IMR-90 (cell line): ENCODE results near the gene PYGB. TPM values are rescaled to one million over a fixed set of nuclear protein-coding genes. Genes with fewer than 3 reads are reported as not detected.

Experiments
- ATAC-seq: fragments of 200-7000 bp; cut with Tn5 transposase; 2 replicates; pipeline ENCODE4 v1.9.1; 2020; ENCODE audit warnings: low read depth, mild to moderate bottlenecking, moderate library complexity
- BruUV-seq: library from RNA; stranded (reverse); fragments of 400-500 nt; replicated peaks from 2 replicates; lab custom pipeline; 2021; lab: Mats Ljungman, UMichigan
- CTCF ChIA-PET: fragments of 300-600 bp; formaldehyde crosslinking; extraction: SDS; loops from one replicate; lab custom pipeline; 2021; ENCODE audit warnings: antibody characterized with exemption; lab: Yijun Ruan, JAX
- POLR2A ChIA-PET: fragments of 300-600 bp; sonication (Branson Sonifier 250); formaldehyde crosslinking; loops from one replicate; lab custom pipeline; 2022; ENCODE audit warnings: antibody characterized with exemption; ENCODE audit not compliant: unreplicated experiment; lab: Charles Lee
- DNase-seq: peaks from one replicate; pipeline ENCODE4 v3.0.0; 2013
- H2AFZ ChIP-seq: replicated peaks from 2 replicates; pipeline ENCODE3; 2013; ENCODE audit warnings: low read length, mild to moderate bottlenecking; ENCODE audit not compliant: poor library complexity
- H2AK5ac ChIP-seq: 2 replicates; pipeline ENCODE4 v1.6.1; 2013; ENCODE audit warnings: low read depth, low read length, inconsistent platforms
- H2AK9ac ChIP-seq: replicated peaks from 2 replicates; pipeline ENCODE3; 2013; ENCODE audit warnings: mild to moderate bottlenecking, low read depth, low read length, moderate library complexity; ENCODE audit not compliant: poor library complexity
- H2BK120ac ChIP-seq: 2 replicates; pipeline ENCODE4 v1.6.1; 2013; ENCODE audit warnings: low read depth, low read length, inconsistent platforms
- H2BK15ac ChIP-seq: 3 replicates; pipeline ENCODE4 v1.6.1; 2013; ENCODE audit warnings: low read depth, low read length, inconsistent platforms
- H2BK20ac ChIP-seq: 2 replicates; pipeline ENCODE4 v1.6.1; 2013; ENCODE audit warnings: low read depth, mild to moderate bottlenecking, inconsistent platforms, low read length, moderate library complexity
- H2BK5ac ChIP-seq: 2 replicates; pipeline ENCODE4 v1.6.1; 2013; ENCODE audit warnings: mild to moderate bottlenecking, low read depth, low read length, inconsistent platforms; ENCODE audit not compliant: poor library complexity, severe bottlenecking
- H3K14ac ChIP-seq: replicated peaks from 2 replicates; pipeline ENCODE4 v1.6.1; 2013; ENCODE audit warnings: low read depth, low read length, inconsistent platforms
- H3K18ac ChIP-seq: 2 replicates; pipeline ENCODE4 v1.6.1; 2013; ENCODE audit warnings: low read depth, low read length, control low read depth
- H3K23ac ChIP-seq: 2 replicates; pipeline ENCODE4 v1.6.1; 2013; ENCODE audit warnings: low read depth, low read length, inconsistent platforms
- H3K27ac ChIP-seq: 2 replicates; pipeline ENCODE4 v1.5.1; 2013; ENCODE audit warnings: mild to moderate bottlenecking, control low read depth, low read length; ENCODE audit not compliant: insufficient read depth
- H3K27me3 ChIP-seq: 2 replicates; pipeline ENCODE4 v1.6.1; 2013; ENCODE audit warnings: low read length; ENCODE audit not compliant: control insufficient read depth, insufficient read depth
- H3K36me3 ChIP-seq: 2 replicates; pipeline ENCODE4 v1.6.1; 2013; ENCODE audit warnings: low read length, mixed read lengths; ENCODE audit not compliant: control insufficient read depth, insufficient read depth
- H3K4ac ChIP-seq: 2 replicates; pipeline ENCODE4 v1.6.1; 2013; ENCODE audit warnings: low read depth, low read length, inconsistent platforms
- H3K4me1 ChIP-seq: 2 replicates; pipeline ENCODE4 v1.6.1; 2013; ENCODE audit warnings: low read length, mixed read lengths; ENCODE audit not compliant: control insufficient read depth, insufficient read depth
- H3K4me2 ChIP-seq: 2 replicates; pipeline ENCODE4 v1.6.1; 2013; ENCODE audit warnings: low read depth, mild to moderate bottlenecking, control low read depth, low read length, moderate library complexity
- H3K4me3 ChIP-seq: 2 replicates; pipeline ENCODE4 v1.5.1; 2013; ENCODE audit warnings: low read depth, mild to moderate bottlenecking, control low read depth, low read length, moderate library complexity; ENCODE audit not compliant: insufficient read depth
- H3K56ac ChIP-seq: 2 replicates; pipeline ENCODE4 v1.6.1; 2013; ENCODE audit warnings: low read length, inconsistent platforms; ENCODE audit not compliant: insufficient read depth; ENCODE audit errors: extremely low read depth
- H3K79me1 ChIP-seq, 2 experiments: 2 replicates each; pipeline ENCODE4 v1.6.1; 2013; ENCODE audit warnings: low read length in 2 of 2, inconsistent platforms in 1 of 2, low read depth in 1 of 2
- H3K9ac ChIP-seq: 2 replicates; pipeline ENCODE4 v1.6.1; 2013; ENCODE audit warnings: low read depth, low read length, control low read depth
- H3K9me1 ChIP-seq: 2 replicates; pipeline ENCODE4 v1.6.1; 2013; ENCODE audit warnings: low read length, inconsistent platforms; ENCODE audit not compliant: insufficient read depth
- H3K9me3 ChIP-seq: 2 replicates; pipeline ENCODE4 v1.6.1; 2013; ENCODE audit warnings: low read length; ENCODE audit not compliant: control insufficient read depth, insufficient read depth
- H4K20me1 ChIP-seq: 2 replicates; pipeline ENCODE4 v1.6.1; 2013; ENCODE audit warnings: low read length, inconsistent platforms; ENCODE audit not compliant: insufficient read depth
- H4K5ac ChIP-seq: 2 replicates; pipeline ENCODE4 v1.6.1; 2013; ENCODE audit warnings: mild to moderate bottlenecking, low read depth, low read length, control low read depth
- H4K8ac ChIP-seq, 2 experiments: 2 replicates each; pipeline ENCODE4 v1.6.1; 2013; ENCODE audit warnings: low read depth in 2 of 2, low read length in 2 of 2, control low read depth in 1 of 2, inconsistent platforms in 1 of 2
- H4K91ac ChIP-seq: 2 replicates; pipeline ENCODE4 v1.6.1; 2013; ENCODE audit warnings: low read depth, low read length, inconsistent platforms; ENCODE audit not compliant: insufficient read depth
- BHLHE40 ChIP-seq: fragments of 150-350 bp; IDR thresholded peaks from 2 replicates; pipeline ENCODE4 v1.6.1; 2016; ENCODE audit warnings: mild to moderate bottlenecking, low read depth, low read length
- CEBPB ChIP-seq: IDR thresholded peaks from 2 replicates; pipeline ENCODE4 v1.6.1; 2012; ENCODE audit warnings: low read depth, low read length, improper control_type of control experiment
- CHD1 ChIP-seq: IDR thresholded peaks from 2 replicates; pipeline ENCODE4 v1.6.1; 2012; ENCODE audit warnings: low read depth, low read length, improper control_type of control experiment
- FOS ChIP-seq: fragments of 150-350 bp; IDR thresholded peaks from 2 replicates; pipeline ENCODE4 v1.6.1; 2016; ENCODE audit warnings: low read depth, low read length
- MAFK ChIP-seq: IDR thresholded peaks from 2 replicates; pipeline ENCODE4 v1.6.1; 2012; ENCODE audit warnings: low read depth, low read length, improper control_type of control experiment
- MAZ ChIP-seq: IDR thresholded peaks from 2 replicates; pipeline ENCODE4 v1.6.1; 2012; ENCODE audit warnings: low read depth, mild to moderate bottlenecking, low read length, improper control_type of control experiment, moderate library complexity, borderline replicate concordance
- MXI1 ChIP-seq: IDR thresholded peaks from 2 replicates; pipeline ENCODE4 v1.6.1; 2012; ENCODE audit warnings: low read depth, mild to moderate bottlenecking, low read length, moderate library complexity, borderline replicate concordance
- NFE2L2 ChIP-seq: fragments of 150-350 bp; IDR thresholded peaks from 2 replicates; pipeline ENCODE4 v1.6.1; 2016; ENCODE audit warnings: low read depth, mild to moderate bottlenecking, low read length
- POLR2A ChIP-seq: IDR thresholded peaks from 2 replicates; pipeline ENCODE4 v1.6.1; 2012; ENCODE audit warnings: mild to moderate bottlenecking, low read depth, low read length
- RAD21 ChIP-seq: IDR thresholded peaks from 2 replicates; pipeline ENCODE4 v1.6.1; 2012; ENCODE audit warnings: low read length, improper control_type of control experiment
- RCOR1 ChIP-seq: IDR thresholded peaks from 2 replicates; pipeline ENCODE4 v1.6.1; 2012; ENCODE audit warnings: mild to moderate bottlenecking, low read length, improper control_type of control experiment; ENCODE audit not compliant: insufficient replicate concordance
- SMC3 ChIP-seq: fragments of 150-350 bp; IDR thresholded peaks from 2 replicates; pipeline ENCODE4 v1.6.1; 2016; ENCODE audit warnings: low read depth, mild to moderate bottlenecking, antibody characterized with exemption, low read length, moderate library complexity
- WGBS, 2 experiments: methylation state at CpG; one replicate each; pipeline versions ENCODE4 v1.1.5 to v1.1.7; 2013; ENCODE audit warnings: missing lambda C conversion rate in 2 of 2; ENCODE audit not compliant: insufficient read length in 1 of 2; ENCODE audit errors: extremely low coverage in 2 of 2; 5-methylcytosine and 5-hydroxymethylcytosine counted together
- dilution Hi-C: fragments of 300-500 bp; cut with HindIII; formaldehyde crosslinking; loops from one replicate; pipeline ENCODE4 v1.14.3; 2018; ENCODE audit warnings: low sequenced_read_pairs; ENCODE audit not compliant: unreplicated experiment
- in situ Hi-C: fragments of 300-500 bp; cut with MboI; formaldehyde crosslinking; loops from 3 replicates; pipeline ENCODE4 v1.14.3; 2019; ENCODE audit warnings: low sequenced_read_pairs, inconsistent platforms, mixed read lengths
- intact Hi-C: fragments of 100-400 bp; cut with micrococcal nuclease; formaldehyde crosslinking; loops from 2 replicates; pipeline ENCODE4 v1.10.0; 2022
- polyA plus RNA-seq, 3 experiments: library from polyadenylated mRNA; depleted of rRNA; stranded (reverse); fragments of >200 nt; gene quantifications; 2 replicates each; pipeline ENCODE4 v1.2.3, GENCODE V29; 2012; ENCODE audit warnings: low replicate concordance in 1 of 3
- total RNA-seq: library from RNA; depleted of rRNA; stranded (reverse); fragments of >200 nt; gene quantifications from 2 replicates; pipeline ENCODE4 v1.2.3, GENCODE V29; 2012
- TF ChIP-seq, protein P1 (sequence below): fragments of 150-350 bp; IDR thresholded peaks from 2 replicates; pipeline ENCODE4 v1.6.1; 2017; ENCODE audit warnings: mild to moderate bottlenecking, antibody characterized with exemption, low read length, low read depth
- TF ChIP-seq, protein P2 (sequence below): conservative IDR thresholded peaks from 2 replicates; pipeline ENCODE4 v1.5.1; 2012; ENCODE audit warnings: mild to moderate bottlenecking, low read depth, low read length, improper control_type of control experiment
- TF ChIP-seq, protein P3 (sequence below): fragments of 150-350 bp; IDR thresholded peaks from 2 replicates; pipeline ENCODE4 v1.6.1; 2016; ENCODE audit warnings: low read depth, mild to moderate bottlenecking, low read length, moderate library complexity, borderline replicate concordance

Gene PYGB
- total and polyA plus RNA-seq, 2 of the 4 experiments (the other 2 are of a cell fraction), result 72.4 to 83.1 TPM

DNA sequence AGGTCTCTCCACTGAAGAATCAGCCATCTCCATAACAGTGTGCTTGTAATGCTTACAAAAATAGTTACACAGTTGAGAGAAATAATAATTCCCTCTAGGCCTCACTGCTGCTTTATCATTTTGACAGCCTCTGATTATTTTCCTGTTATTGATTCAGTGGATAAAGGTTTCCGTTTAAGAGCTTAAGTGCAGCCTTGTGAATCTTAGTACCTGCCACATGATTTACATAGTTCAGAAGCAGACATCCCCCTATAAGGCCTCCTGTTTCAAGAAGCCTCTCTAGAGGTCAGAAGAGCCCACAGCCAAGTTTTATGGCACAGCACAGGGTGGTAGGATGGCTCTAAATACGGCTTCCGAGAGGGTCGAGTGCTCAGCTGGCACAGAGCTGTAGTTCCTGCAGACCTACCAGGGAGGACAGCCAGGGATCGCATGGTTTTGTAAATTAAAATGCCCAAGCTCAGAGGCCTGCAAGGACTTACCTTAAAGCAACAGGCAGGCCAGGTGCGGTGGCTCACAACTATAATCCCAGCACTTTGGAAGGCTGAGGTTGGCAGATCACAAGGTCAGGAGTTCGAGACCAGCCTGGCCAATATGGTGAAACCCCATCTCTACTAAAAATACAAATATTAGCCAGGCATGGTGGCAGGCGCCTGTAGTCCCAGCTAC is 17.6 kb upstream of the PYGB start:
- dilution Hi-C loops (no loop called here), intact Hi-C loops (no loop called here), in situ Hi-C loops (loop anchor here (5.0 kb wide), 1 partner anchor 33 kb away; the partner anchor contains the start of gene ENTPD6)
- H4K5ac ChIP-seq, result no peak overlapping the region
- H2BK15ac ChIP-seq, result no peak overlapping the region
- 0 out of 2 replicates have a peak overlapping the region, but pooled peaks have one; percentile 4 for H2AK5ac ChIP-seq
- H3K9me1 ChIP-seq, result peaks cover 6% of the 10 kb centered on the region; the same call in 1 of the 2 replicates
- no peak overlapping the region for H3K4me3 ChIP-seq
- H3K56ac ChIP-seq, result no peak overlapping the region
- ATAC-seq (no peak), DNase-seq (no peak)
- TF ChIP-seq CHD1, result no peak
- no peak for TF ChIP-seq MXI1
- no peak for TF ChIP-seq NFE2L2
- TF ChIP-seq, protein P1, sequence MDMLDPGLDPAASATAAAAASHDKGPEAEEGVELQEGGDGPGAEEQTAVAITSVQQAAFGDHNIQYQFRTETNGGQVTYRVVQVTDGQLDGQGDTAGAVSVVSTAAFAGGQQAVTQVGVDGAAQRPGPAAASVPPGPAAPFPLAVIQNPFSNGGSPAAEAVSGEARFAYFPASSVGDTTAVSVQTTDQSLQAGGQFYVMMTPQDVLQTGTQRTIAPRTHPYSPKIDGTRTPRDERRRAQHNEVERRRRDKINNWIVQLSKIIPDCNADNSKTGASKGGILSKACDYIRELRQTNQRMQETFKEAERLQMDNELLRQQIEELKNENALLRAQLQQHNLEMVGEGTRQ, result no peak
- TF ChIP-seq, protein P2, sequence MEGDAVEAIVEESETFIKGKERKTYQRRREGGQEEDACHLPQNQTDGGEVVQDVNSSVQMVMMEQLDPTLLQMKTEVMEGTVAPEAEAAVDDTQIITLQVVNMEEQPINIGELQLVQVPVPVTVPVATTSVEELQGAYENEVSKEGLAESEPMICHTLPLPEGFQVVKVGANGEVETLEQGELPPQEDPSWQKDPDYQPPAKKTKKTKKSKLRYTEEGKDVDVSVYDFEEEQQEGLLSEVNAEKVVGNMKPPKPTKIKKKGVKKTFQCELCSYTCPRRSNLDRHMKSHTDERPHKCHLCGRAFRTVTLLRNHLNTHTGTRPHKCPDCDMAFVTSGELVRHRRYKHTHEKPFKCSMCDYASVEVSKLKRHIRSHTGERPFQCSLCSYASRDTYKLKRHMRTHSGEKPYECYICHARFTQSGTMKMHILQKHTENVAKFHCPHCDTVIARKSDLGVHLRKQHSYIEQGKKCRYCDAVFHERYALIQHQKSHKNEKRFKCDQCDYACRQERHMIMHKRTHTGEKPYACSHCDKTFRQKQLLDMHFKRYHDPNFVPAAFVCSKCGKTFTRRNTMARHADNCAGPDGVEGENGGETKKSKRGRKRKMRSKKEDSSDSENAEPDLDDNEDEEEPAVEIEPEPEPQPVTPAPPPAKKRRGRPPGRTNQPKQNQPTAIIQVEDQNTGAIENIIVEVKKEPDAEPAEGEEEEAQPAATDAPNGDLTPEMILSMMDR, result no peak
- TF ChIP-seq BHLHE40, result no peak
- TF ChIP-seq RAD21, result no peak
- TF ChIP-seq MAFK, result no peak
- TF ChIP-seq CEBPB, result no peak
- TF ChIP-seq RCOR1, result no peak
- TF ChIP-seq POLR2A, result no peak
- TF ChIP-seq SMC3, result no peak
- no peak for TF ChIP-seq FOS
- no peak for TF ChIP-seq MAZ
- TF ChIP-seq, protein P3, sequence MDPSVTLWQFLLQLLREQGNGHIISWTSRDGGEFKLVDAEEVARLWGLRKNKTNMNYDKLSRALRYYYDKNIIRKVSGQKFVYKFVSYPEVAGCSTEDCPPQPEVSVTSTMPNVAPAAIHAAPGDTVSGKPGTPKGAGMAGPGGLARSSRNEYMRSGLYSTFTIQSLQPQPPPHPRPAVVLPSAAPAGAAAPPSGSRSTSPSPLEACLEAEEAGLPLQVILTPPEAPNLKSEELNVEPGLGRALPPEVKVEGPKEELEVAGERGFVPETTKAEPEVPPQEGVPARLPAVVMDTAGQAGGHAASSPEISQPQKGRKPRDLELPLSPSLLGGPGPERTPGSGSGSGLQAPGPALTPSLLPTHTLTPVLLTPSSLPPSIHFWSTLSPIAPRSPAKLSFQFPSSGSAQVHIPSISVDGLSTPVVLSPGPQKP, result no peak
- H3K18ac ChIP-seq, result no peak overlapping the region
- H2AK9ac ChIP-seq, result peak overlapping the region; percentile 80
- no peak overlapping the region for H3K14ac ChIP-seq
- no peak overlapping the region for H3K27ac ChIP-seq
- H3K36me3 ChIP-seq, result peaks cover 7% of the 10 kb centered on the region; the same call in 1 of the 2 replicates
- H3K4me2 ChIP-seq, result no peak overlapping the region
- ChIA-PET POLR2A (no interaction called here), CTCF (no interaction called here)
- no peak overlapping the region for H2AFZ ChIP-seq
- no peak overlapping the region for H3K23ac ChIP-seq
- 0 out of 4 replicates have a peak, but pooled peaks cover 0 to 3% of the 10 kb centered on the region in 2 experiments for H3K79me1 ChIP-seq
- H4K91ac ChIP-seq, result peak overlapping the region; percentile 9; the same call in 1 of the 2 replicates
- no peak overlapping the region for H2BK20ac ChIP-seq
- no peaks in the 10 kb centered on the region for H3K27me3 ChIP-seq
- H2BK120ac ChIP-seq, result peak overlapping the region; percentile 52; the same call in 1 of the 2 replicates
- no TSS peak for BruUV-seq
- H3K4ac ChIP-seq, result 0 out of 2 replicates have a peak overlapping the region, but pooled peaks have one; percentile 48
- no peak overlapping the region for H4K8ac ChIP-seq
- no peak overlapping the region for H3K9ac ChIP-seq
- no peaks in the 10 kb centered on the region for H3K9me3 ChIP-seq
- no peak overlapping the region for H2BK5ac ChIP-seq
- H3K4me1 ChIP-seq, result peaks cover 8% of the 10 kb centered on the region
- H4K20me1 ChIP-seq, result no peaks in the 10 kb centered on the region
- 90% methylated on average over 2 of the region's 8 CpGs; no CpG with 5 or more reads in 1 of the 2 experiments for WGBS, 2 experiments
